Measurements from ENCODE around the gene DUT.
A peak's percentile ranks its signal among the peaks of the same experiment; 100 is the strongest.

Gene DUT

GRCh38 chr15:48331796-48332641 is 790 bp downstream of the DUT start:
- peak; percentile 54 to 59 for DNase-seq

DNA sequence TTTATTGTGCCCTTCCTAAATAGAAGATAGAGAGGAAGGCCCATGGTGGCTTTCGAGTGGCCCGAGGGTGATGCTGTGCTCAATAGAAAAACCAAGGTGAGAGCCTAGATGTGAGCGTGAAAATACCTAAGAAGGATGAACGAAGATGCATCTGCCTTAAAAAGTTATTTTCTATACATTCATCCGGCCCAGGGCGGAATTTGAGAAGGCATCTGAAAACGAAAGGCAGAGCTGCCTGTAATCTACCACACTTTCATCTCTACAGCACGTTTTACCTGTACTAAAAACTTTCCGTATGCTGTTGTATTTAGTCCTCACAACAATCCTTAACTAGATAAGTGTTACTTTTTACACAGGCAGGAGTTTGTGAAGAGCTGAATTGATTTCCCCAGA is 1.4 kb downstream of the DUT start:
- DNase-seq: no peak

DNA sequence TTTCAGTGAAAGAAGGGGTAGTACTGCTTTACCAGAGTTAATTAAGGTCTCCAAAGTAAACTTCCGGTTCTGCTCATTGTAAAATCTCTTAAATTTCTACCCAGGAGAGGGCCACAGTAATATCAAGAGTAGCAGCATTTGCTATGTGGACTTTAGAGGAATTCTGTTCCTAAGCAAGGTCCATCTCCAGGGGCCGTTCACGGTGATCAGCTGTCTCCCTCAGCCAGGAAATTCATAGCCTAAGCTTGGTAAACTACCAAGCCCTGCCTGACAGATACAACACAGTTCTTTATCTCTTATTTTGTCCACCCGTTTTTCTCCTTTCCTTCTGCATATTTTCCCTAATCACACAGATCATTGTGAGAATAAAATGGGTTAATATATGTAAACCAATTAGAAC is 2.3 kb downstream of the DUT start:
- DNase-seq: no peak

- DNase-seq: peak in 1 of 2 experiments; percentile 23
These were observed 3.0 kb downstream of the DUT start for GRCh38 chr15:48334260-48334659.

GRCh38 chr15:48336940-48337339 is 5.7 kb downstream of the DUT start:
- DNase-seq: no peak

DNA sequence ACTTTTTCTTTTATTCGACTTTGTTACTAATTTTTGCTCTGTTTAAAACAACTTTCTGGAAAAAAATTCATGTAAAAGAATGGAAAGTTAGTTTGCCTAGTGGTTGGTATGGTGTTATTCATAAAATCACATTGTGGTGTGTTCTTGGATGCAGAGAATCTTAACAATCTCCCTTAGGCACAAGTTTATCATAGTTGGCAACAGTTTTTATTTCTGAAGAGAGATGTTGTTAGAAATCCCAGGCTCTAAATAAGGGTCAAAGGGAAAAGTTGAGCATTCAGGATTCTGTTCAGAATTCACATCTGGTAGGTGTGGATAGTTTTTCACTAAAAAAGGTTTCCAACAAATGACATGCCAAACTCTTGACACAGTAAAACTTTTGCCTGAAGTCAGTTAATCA is 6.4 kb downstream of the DUT start:
- DNase-seq: no peak

DNA sequence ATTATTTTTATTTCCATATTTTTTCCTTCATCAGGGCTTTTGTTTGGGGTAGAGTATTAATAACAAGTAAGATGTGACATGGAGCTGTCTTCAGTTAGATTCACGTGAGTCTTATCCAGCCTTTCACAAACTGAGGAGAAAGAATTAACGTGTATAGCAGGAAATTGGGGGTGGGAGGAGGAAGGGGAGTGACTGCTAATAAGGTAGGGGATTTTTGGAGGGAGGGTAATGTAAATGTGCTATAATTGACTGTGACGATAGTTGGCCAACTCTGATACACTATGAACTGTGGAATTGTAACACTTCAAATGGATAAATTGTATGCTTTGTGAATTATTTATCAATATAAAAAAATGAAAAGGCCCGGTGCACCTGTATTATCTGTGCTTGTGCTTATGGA is 8.9 kb downstream of the DUT start:
- DNase-seq: no peak

GRCh38 chr15:48343865-48344264 is 12.6 kb downstream of the DUT start:
- no peak for DNase-seq

GRCh38 chr15:48345516-48345915 is 14.3 kb downstream of the DUT start:
- no peak for DNase-seq

- peak; percentile 38 to 56 for DNase-seq
These were observed 21.3 kb downstream of the DUT start for GRCh38 chr15:48352474-48353072.

- DNase-seq: no peak
These were observed 23.6 kb downstream of the DUT start for GRCh38 chr15:48354694-48355303.

DNA sequence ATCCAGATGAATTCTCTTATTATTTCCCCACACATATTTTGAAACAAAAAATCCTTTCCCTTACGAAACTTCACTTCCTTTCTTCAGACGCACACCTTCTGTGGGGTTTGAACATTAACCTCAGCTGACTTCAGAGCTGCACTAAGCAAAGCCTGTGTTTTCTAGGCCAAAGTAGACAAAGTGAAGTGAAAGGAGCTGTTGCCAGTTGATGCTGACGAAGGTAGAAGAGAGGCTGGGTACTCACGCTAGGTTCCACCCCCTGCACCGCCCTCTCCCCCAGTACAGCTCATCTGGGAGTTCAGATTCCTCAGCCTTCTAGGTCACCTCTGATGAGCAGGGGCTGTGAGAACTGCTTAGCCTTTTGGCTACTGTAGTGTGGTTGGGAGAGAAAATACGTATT is 24.1 kb downstream of the DUT start:
- peak; percentile 36 to 39 for DNase-seq

- DNase-seq: peak; percentile 15 to 32
These were observed 27.3 kb downstream of the DUT start for GRCh38 chr15:48358229-48359152.

DNA sequence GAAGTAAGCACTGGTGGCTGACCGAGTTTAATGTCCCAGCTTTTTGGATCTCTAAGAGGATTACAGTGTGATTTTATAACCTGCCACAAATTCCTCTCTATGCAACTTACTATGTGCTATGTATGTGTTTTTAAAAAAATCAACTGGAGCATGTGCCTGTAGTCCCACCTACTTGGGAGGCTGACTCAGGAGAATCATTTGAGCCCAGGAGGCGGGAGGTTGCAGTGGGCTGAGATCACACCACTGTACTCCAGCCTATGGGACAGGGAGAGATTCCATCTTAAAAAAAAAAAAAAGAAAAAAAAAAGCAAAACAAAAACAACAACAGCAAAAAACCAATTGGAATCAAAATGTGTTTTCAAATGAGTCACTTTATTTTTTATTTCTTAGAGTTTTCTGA is 29.6 kb downstream of the DUT start:
- DNase-seq: no peak

GRCh38 chr15:48361685-48362084 is 30.5 kb downstream of the DUT start:
- DNase-seq: no peak

DNA sequence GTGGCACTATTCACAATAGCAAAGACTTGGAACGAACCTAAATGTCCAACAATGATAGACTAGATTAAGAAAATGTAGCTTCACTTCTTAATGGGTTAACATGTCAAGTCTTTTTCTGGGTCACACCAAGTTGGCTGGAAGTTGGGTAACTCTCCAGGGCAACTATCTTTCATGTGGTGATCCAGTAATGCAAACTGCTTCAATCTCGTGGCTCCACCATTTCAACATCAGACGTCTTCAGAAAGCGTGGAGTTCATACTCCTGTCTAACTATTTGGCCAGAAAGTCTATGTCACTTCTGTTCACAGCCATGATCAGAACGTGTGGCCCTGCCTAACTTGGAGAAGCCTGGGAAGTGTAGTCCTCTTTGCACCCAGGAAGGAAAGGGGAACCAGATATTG is 32.2 kb downstream of the DUT start:
- DNase-seq: no peak

DNA sequence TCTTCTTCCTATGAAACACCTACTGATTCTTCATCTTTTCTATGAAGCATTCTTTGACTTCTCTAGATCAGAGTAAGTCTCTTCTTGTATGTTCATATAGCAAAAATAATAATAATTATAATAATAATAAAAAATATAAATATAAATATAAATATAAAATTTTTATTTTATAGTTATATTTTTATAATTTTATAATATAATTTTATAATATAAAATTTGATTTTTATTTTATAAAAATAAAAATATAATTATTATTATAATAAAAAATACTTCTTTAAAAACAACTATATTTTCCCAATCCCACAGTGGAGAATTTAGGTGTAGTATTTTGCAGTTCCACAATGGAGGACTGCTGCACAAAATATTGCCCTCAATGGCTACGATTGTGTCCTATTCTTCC is 34.3 kb downstream of the DUT start:
- DNase-seq: no peak

- no peak for DNase-seq
These were observed 35.5 kb downstream of the DUT start for GRCh38 chr15:48366584-48367312.

DNA sequence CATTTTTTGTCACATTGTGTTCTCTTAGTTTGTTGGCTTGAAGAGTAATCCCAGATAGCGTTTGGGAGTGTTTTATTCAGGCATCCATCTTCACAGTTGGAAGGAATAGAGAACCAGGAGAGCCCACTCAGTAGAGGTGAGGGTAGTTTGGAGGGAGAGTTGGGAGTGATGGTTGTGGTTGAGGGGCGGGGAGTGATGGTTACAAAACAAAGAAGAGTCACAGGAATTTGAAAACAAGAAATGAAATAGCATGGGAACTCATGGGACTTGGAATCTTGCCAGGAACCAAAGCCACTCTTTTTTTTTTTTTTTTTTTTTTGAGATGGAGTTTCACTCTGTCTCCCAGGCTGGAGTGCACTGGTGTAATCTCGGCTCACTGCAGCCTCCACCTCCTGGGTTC is 36.3 kb downstream of the DUT start:
- no peak for DNase-seq

DNA sequence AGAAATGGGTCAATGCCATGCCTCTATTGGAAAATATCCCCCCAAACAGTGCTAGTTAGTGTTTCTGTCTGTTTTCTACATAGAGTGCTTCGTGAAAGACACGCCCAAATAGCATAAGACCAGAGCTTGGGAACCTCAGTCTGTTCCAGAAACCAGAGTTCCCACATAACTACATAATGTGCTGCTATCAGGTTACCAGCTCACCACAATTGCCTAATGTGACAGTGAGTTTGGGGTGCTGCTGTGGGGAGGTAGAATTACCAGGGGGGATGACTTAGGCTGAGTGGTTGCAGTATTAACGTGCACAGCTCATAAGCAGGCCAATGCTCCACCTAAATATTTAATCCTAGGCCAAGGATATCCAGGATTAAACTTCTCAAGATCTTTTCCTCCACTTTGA is 39.2 kb downstream of the DUT start:
- no peak for DNase-seq

DNA sequence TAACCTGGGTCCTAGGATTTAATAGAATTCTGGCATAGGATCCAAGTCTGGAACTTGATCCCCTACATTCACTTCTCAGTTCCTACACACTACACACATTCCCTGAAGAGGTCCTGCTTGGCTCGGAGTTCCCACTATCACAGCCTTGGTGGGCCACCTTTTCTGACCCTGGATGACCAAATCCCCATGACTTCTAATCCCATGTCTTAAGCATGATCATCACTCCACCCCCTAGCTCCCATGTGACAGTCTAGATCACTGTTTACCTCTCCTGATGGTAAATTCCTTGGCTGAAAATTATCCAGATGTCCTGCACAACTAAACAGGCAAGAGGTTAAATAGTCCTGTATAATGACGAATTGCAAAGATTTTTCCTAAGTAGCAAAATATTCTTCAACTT is 40.3 kb downstream of the DUT start:
- no peak for DNase-seq

DNA sequence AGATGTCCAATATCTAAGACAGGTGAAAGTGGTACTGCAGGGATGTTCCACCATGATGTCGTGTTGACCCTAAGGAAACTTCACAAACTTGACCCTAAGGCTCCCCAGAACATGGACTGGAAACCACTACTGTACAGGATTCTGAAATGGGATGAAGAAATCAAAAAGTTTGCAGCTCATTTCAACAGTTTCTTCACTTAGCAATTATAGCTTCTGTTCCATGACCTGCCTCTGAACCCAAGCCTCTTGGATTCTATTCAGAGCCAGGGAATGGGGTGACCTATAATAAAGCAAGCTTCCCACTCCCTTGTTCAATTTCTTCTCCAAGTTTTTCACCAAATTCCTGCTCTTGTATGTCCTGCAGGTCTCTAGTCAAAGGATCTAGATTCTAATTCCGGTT is 40.7 kb downstream of the DUT start:
- no peak for DNase-seq
